Colon (tissue), 2 donors: ENCODE measurements around the gene ST7.
"Not testable (repeated sequence)": the region's sequence is repeated elsewhere in the genome, so short reads cannot be mapped to it uniquely, and the experiment has no call there.

Experiments used
- FAIRE-seq: peaks from 2 replicates; lab custom pipeline; 2012; peaks lifted over from hg19 to GRCh38; lab: Jason Lieb, UNC
- donor health status: control.
- donor health status: control.

Gene ST7

DNA sequence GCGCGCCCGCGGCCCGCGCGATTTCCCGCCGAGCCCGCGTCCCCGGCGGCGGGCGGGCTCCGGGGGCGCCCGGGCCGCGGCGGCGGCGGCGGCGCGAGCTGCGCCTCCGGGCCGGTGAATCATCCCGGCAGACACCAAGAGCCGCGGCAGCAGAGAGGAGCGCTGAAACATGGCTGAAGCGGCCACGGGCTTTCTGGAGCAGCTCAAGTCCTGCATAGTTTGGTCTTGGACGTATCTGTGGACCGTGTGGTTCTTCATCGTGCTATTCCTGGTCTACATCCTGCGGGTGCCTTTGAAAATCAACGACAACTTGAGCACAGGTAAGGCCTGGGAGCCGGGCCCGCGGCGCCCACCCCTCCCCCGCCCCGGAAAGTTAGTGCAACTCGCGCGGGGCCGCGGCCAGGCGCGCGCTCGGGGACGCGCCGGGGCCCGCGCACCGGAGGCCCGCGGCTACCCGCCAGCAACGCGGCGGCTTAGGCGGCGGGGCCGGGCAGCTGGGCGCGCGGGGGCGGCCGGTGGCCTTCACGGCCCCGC is at the start of gene ST7:
TSS of gene ST7 (plus strand) at position 130 of the 534 bp plus-strand sequence. CDS start at position 170, 40 bp downstream.
- FAIRE-seq = no peak

DNA sequence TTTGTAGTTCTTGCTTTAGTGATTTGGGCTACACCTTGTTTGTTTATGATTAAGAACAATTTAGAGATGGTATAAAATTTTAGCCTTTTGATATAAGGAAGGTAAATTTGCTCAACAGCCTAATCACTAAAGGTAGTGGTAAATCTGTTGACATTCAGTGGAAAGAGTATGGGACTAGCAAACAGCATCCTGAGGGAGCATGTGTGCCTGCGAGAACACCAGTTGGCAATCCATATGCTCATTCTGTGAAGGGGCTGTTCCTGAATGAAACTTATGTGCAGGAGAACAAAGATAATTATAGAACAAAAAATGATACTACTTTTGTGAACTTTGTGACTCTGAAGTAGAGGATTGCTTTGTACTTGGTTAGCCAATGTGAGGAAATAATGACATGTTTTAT is 46.9 kb upstream of the ST7 start:
- no peak for FAIRE-seq

- no peak for FAIRE-seq
Measured at GRCh38 chr7:116910383-116910782, 42.9 kb upstream of the ST7 start.

- no peak for FAIRE-seq
Measured at GRCh38 chr7:116911801-116912200, 41.5 kb upstream of the ST7 start.

DNA sequence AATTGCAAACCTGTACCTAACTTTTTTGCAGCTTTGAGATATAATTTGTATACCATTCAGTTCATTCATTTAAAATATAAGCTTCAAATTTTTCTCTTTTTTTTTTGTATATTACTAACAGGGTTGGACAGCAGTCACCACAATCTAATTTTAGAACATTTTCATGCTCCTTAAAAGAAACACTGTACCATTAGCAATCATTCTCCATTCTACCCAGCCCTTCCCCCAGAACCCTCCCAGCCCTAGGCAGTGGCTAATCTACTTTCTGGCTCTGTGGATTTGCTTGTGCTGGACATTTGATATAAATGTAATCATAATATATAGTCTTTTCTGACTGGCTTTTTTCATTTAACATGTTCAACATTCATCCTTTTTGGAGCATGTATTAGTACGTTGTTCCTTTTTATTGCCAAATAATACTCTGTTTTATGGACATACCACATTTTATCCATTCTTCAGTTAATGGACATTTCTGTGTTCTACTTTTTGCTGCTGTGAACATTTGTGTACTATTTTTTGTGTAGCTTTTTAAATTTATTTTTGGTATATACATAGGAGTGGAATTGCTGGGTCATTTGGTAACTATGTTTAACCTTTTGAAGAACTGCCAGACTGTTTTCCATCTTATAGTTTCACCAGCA is 40.9 kb upstream of the ST7 start:
- FAIRE-seq = no peak

DNA sequence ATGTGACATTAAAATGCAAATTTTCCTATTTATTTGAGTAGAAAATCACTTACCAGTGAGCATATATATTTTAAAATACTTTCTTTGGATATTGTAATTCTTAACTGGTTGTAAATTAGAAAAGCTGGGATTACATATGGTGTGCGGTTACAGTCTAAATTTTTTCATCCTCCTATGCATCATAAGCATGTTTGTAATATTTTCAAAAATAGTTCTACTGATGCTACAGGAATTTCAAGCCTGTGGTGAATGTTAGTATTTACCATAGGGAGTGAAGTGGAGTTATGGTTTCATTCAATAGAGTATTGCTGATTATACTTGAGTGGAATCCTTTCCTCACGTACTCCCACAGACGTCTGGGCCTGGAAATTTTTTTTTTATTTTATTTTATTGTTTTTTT is 34.6 kb upstream of the ST7 start:
- no peak for FAIRE-seq

- no peak for FAIRE-seq
Measured at GRCh38 chr7:116920359-116920758, 32.9 kb upstream of the ST7 start.

GRCh38 chr7:116922545-116922944 is 30.8 kb upstream of the ST7 start:
- no peak for FAIRE-seq

DNA sequence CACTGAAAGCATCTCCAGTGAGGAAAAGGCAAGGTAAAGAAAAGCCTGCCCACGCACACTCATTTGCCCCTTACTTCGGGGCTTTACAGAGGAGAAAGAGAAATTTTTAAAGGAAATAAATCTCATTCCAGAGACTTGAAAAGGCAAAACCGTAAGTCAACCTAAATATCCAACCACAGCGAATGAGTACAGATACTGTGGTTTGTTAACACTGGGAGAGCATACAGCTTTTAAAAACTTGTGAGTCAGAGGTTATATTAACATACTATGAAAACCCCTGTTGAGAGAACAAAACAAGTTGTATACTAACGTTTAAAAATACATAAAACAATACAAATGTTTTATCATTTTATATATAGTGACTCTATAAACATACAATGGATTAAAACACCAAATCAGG is 28.6 kb upstream of the ST7 start:
- FAIRE-seq = no peak

DNA sequence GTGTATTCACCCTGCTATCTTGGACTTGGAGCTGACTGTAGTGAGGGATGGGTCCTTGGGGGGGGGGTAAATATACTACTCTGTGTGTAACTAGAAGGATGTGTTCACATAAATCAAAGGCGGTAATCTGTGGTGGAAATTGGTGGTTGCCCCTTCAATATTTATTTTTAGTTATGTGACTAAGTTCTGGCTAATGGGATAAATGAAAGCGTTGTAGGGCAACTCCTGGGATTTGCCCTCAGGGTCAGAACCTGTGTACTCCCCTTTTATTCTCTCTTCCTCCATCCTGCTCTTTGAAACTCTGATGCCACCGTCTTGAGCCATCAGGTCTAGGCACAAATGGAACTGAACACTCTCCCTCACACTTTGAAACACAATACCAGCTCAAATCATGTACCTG is 24.3 kb upstream of the ST7 start:
- no peak for FAIRE-seq

DNA sequence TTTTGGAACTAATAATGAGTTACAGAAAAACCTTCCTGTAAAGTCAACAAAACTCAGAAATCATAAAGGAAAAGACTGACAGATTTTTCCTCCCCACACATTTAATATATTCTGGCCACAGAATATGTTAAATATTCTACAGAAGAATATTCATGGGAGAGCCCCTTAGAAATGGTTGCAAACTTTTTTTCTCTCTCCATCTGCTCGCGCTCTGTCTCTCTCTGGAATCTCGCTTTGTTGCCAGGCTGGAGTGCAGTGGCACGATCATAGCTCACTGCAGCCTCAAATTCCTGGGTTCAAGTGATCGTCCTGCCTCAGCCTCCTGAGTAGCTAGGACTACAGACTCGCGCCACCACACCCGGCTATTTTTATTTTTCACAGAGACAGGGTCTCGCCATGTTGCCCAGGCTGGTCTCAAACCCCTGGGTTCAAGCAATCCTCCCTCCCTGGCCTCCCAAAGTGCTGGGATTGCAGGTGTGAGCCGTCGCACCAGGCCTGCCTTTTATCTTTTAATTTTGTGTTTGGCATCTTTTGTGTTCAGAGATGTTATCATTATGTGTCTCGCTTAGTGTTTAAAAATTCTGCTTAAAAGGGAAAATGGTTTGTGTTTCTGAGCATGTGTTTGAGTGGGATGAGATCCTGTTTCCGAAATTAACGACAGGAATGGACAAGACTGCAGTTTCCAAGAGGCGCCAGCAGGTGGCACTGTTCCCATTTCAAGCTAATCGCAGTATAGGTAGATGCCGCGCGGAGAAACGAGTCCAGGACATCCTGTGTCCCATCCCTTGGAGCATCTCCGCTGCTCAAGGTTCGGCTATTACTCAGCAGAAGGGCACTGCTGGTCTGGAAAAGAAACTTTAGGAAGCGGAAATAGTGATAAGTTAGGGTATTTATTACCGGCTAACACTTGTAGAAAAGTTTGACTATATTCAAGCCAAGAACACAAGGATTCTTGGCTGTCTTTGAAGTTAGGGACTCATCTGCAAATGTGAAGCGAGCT is 23.1 kb upstream of the ST7 start:
- no peak for FAIRE-seq

DNA sequence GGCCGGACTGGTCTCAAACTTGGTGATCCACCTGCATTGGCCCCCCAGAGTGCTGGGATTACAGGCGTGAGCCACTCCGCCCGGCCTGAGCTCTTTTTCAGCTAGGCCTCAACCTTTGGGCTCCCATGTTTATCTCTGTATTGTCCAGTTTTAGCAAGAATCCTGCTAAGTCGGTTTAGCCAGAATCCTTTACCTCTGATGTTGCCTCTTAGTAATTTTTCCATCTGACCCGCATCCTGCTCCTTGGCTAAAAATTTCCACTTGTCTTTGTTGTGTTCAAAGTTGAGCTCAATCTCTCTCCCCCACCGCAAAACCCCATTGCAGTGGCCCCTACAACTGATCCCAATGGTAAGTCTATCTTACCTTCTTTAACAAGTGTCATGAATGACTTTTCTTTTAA is 20.7 kb upstream of the ST7 start:
- no peak for FAIRE-seq

DNA sequence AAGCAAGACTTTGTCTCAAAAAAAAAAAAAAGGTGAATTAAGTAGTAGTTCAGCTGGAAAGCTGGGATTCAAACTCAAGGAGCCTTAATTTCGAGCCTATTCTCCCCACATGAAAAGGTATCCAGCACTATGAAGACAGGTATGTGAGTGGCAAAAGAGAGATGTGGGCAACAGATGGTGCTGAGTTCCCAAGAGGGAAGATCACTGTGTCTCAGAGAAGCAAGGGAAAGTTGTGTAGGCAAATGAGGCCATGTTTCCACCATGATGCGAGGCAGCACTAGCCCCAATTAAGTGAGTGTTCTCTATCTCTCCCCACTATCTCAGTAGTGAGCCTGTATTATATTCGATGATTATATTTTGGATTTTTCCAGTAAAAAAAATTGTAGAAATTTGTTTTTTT is 19.8 kb upstream of the ST7 start:
- FAIRE-seq = no peak

- no peak for FAIRE-seq
Measured at GRCh38 chr7:116934580-116934979, 18.7 kb upstream of the ST7 start.

DNA sequence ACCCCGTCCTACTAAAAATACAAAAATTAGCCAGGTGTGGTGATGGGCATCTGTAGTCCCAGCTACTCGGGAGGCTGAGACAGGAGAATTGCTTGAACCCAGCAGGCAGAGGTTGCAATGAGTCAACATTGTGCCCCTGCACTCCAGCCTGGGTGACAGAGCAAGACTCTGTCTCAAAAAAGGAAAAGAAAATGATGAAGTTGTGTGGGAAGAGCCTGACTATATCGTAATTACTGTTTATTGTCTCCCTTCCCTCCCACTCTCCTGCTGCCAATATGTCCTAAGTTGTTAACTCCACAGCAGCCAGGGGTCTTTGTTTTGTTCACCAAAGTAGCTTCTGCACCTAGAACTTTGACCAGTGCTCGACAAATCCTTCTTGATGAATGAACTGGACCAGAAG is 16.5 kb upstream of the ST7 start:
- not testable (repeated sequence) for FAIRE-seq

DNA sequence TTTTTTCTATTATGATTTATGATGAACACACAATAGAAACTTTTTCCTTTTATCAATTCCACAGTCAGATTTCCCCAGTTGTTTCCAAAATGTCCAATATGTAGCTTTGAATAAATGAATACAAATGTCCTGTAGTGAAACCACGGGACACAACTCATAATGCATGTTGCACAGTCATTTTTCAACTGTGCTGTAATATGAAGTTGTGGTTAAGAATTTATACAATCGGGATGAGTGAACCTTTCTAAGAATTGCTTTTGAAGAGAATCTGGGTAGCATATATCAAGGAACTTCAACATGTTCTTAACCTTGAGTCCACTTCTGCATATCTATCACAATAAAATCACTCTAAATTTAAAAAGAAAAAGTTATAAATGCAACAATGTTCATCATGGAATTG is 14.6 kb upstream of the ST7 start:
- FAIRE-seq = no peak

DNA sequence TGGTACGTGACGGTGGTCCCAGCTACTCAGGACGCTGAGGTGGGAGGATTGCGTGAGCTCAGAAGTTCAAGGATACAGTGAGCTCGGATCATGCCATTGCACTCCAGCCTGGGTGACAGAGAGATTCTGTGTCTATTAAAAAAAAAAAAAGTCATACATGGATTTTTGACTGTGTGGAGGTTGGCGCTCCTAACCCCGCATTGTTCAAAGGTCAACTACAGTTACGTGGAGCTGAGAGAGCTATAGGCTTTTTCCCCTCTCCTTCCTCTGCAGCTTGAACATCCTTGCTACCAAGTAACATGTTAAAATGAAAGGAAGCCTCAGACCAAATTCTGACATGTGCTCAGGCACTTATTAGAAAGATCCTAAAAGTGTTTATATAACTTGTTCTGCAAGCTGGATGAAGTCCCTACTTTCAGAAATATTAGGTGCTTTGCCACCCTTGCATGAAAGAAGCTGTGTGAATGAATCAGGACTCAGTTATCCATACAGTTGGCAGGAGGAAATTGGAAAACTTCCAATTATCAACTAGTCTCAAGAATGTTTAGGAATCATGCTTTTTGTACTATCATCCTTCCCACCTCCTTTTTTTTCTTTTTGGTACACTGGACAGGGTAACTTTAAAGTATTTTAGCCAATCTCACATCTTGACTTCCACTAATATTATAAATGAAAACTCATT is 12.5 kb upstream of the ST7 start:
- FAIRE-seq = no peak

DNA sequence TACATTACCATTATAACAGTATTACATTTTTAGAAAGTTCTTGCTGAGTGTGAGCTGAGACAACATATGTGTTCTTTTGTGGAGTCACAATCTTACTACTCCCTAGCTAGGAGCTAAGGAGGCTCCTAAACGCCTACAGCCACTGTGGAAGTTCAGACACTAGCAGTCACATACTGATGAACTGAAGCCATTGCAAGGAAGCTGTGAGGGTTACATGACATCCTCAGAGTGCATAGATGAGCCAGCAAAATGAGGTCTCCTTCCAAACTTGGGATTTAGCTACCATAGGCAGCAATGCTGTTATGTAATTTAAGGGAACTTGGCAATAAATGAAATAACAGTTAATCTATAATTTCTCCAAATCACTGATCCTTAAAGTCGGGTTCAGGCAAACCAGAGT is 10.8 kb upstream of the ST7 start:
- no peak for FAIRE-seq

GRCh38 chr7:116948934-116949333 is 4.4 kb upstream of the ST7 start:
- no peak for FAIRE-seq

GRCh38 chr7:116949941-116950801 is 3.1 kb upstream of the ST7 start:
- FAIRE-seq = no peak

DNA sequence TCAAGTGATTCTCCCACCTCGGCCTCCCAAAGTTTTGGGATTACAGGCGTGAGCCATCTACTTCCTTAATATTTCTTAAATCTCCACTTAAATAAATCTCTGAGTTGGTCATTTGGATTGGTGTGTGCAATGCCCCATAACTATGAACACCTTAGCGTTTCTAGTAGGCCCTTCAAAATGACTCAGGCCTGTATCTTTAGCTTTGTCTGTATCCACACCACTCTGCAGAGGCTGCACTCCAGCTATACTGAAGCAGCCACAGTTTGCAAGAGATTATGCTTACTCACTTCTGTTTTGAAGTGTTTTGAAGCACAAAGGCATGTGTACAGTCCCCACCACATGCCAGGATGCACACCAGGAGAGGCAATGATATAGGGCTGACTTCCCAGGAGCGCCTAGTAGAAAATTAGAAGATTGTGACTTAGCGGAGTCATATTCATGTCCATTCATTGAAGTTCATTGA is 2.4 kb upstream of the ST7 start:
- no peak for FAIRE-seq
